T-helper 17 cell (primary cell): ENCODE data around the gene PML. TPM values are rescaled to one million over a fixed set of nuclear protein-coding genes. Genes with fewer than 3 reads are reported as not detected.
"Not testable (repeated sequence)": the region's sequence is repeated elsewhere in the genome, so short reads cannot be mapped to it uniquely, and the experiment has no call there.

Experiments used
- ATAC-seq: fragments of 150-1000 bp; cut with Tn5 transposase; 2 replicates; pipeline ENCODE4 v1.10.0; 2021; ENCODE audit warnings: mild to moderate bottlenecking, moderate library complexity
- DNase-seq, 3 donors: peaks; one replicate each; pipeline versions ENCODE4 v3.0.0 to v3.0.0-alpha.2; 2020 to 2021
- H3K9me3 ChIP-seq: one replicate; pipeline ENCODE4 v1.7.0; 2013; ENCODE audit warnings: low read length, mild to moderate bottlenecking; ENCODE audit not compliant: control insufficient read depth, poor library complexity, severe bottlenecking
- H3K27ac Mint-ChIP-seq: one replicate; pipeline ENCODE4 v1.8.0; 2022; ENCODE audit warnings: mild to moderate bottlenecking, moderate library complexity, mixed read lengths
- H3K27me3 Mint-ChIP-seq: one replicate; pipeline ENCODE4 v1.8.0; 2022; ENCODE audit warnings: mixed read lengths
- H3K36me3 Mint-ChIP-seq: one replicate; pipeline ENCODE4 v1.8.0; 2022; ENCODE audit warnings: low read depth, mixed read lengths
- H3K4me1 Mint-ChIP-seq: one replicate; pipeline ENCODE4 v1.8.0; 2022; ENCODE audit warnings: mild to moderate bottlenecking, mixed read lengths
- H3K4me3 Mint-ChIP-seq: one replicate; pipeline ENCODE4 v1.8.0; 2022; ENCODE audit warnings: mild to moderate bottlenecking, moderate library complexity, mixed read lengths
- total RNA-seq, 4 donors: library from RNA in 2 of 4; stranded (reverse) in 2 of 4; gene quantifications; one replicate each; pipeline ENCODE4 v1.2.3 and lab custom pipeline; 2022 to 2026

Gene PML
- total RNA-seq, 2 donors from 2014 or later: 47.6 to 52.6 TPM

GRCh38 chr15:73952913-73953750 lies 41.4 kb upstream of the PML start:
- no peaks in the 10 kb centered on the region for H3K27me3 Mint-ChIP-seq
- H3K36me3 Mint-ChIP-seq: no peaks in the 10 kb centered on the region
- H3K27ac Mint-ChIP-seq: no peak overlapping the region
- H3K4me1 Mint-ChIP-seq: peaks cover 15% of the 10 kb centered on the region
- H3K4me3 Mint-ChIP-seq: no peak overlapping the region
- no peaks in the 10 kb centered on the region for H3K9me3 ChIP-seq
- no peak for ATAC-seq
- DNase-seq: no peak

GRCh38 chr15:73954188-73955145 lies 40.0 kb upstream of the PML start:
- Mint-ChIP-seq H3K4me3 (peak overlapping the region; percentile 43), H3K4me1 (peaks cover 23% of the 10 kb centered on the region), H3K36me3 (no peaks in the 10 kb centered on the region), H3K27me3 (no peaks in the 10 kb centered on the region), H3K27ac (peak overlapping the region; percentile 82)
- H3K9me3 ChIP-seq: no peaks in the 10 kb centered on the region
- ATAC-seq: no peak
- no peak for DNase-seq

- Mint-ChIP-seq H3K4me1 (peaks cover 27% of the 10 kb centered on the region), H3K27me3 (no peaks in the 10 kb centered on the region), H3K4me3 (no peak overlapping the region), H3K27ac (no peak overlapping the region), H3K36me3 (no peaks in the 10 kb centered on the region)
- no peak for DNase-seq
- no peak for ATAC-seq
- no peaks in the 10 kb centered on the region for H3K9me3 ChIP-seq
These were observed 39.2 kb upstream of the PML start for GRCh38 chr15:73955326-73955725.

- ATAC-seq (no peak), DNase-seq (no peak)
- Mint-ChIP-seq H3K27ac (no peak overlapping the region), H3K36me3 (no peaks in the 10 kb centered on the region), H3K4me1 (peaks cover 23% of the 10 kb centered on the region), H3K4me3 (no peak overlapping the region), H3K27me3 (no peaks in the 10 kb centered on the region)
- H3K9me3 ChIP-seq: no peaks in the 10 kb centered on the region
These were observed 38.4 kb upstream of the PML start for GRCh38 chr15:73955861-73956742.

GRCh38 chr15:73956743-73957135 lies 37.8 kb upstream of the PML start:
- Mint-ChIP-seq H3K4me1 (peaks cover 20% of the 10 kb centered on the region), H3K27me3 (no peaks in the 10 kb centered on the region), H3K36me3 (no peaks in the 10 kb centered on the region), H3K4me3 (no peak overlapping the region), H3K27ac (peak overlapping the region; percentile 80)
- no peak for DNase-seq
- ATAC-seq: no peak
- no peaks in the 10 kb centered on the region for H3K9me3 ChIP-seq

- Mint-ChIP-seq H3K36me3 (no peaks in the 10 kb centered on the region), H3K27ac (peak overlapping the region; percentile 80), H3K4me1 (peaks cover 20% of the 10 kb centered on the region), H3K4me3 (no peak overlapping the region), H3K27me3 (no peaks in the 10 kb centered on the region)
- no peaks in the 10 kb centered on the region for H3K9me3 ChIP-seq
- DNase-seq (no peak), ATAC-seq (no peak)
These were observed 37.2 kb upstream of the PML start for GRCh38 chr15:73957276-73957675.

GRCh38 chr15:73957785-73958184 lies 36.7 kb upstream of the PML start:
- no peaks in the 10 kb centered on the region for H3K9me3 ChIP-seq
- peaks cover 20% of the 10 kb centered on the region for H3K4me1 Mint-ChIP-seq
- no peaks in the 10 kb centered on the region for H3K27me3 Mint-ChIP-seq
- no peak for ATAC-seq
- no peak for DNase-seq
- H3K27ac Mint-ChIP-seq: peak overlapping the region; percentile 80
- H3K4me3 Mint-ChIP-seq: no peak overlapping the region
- H3K36me3 Mint-ChIP-seq: no peaks in the 10 kb centered on the region

- Mint-ChIP-seq H3K4me1 (peaks cover 20% of the 10 kb centered on the region), H3K27me3 (no peaks in the 10 kb centered on the region), H3K27ac (peak overlapping the region; percentile 79), H3K4me3 (no peak overlapping the region), H3K36me3 (no peaks in the 10 kb centered on the region)
- no peak for DNase-seq
- peak; percentile 96 for ATAC-seq
- no peaks in the 10 kb centered on the region for H3K9me3 ChIP-seq
These were observed 35.4 kb upstream of the PML start for GRCh38 chr15:73959012-73959581.

- no peak for DNase-seq
- no peak overlapping the region for H3K4me3 Mint-ChIP-seq
- no peaks in the 10 kb centered on the region for H3K27me3 Mint-ChIP-seq
- no peaks in the 10 kb centered on the region for H3K9me3 ChIP-seq
- peak overlapping the region; percentile 79 for H3K27ac Mint-ChIP-seq
- ATAC-seq: no peak
- H3K36me3 Mint-ChIP-seq: no peaks in the 10 kb centered on the region
- peaks cover 22% of the 10 kb centered on the region for H3K4me1 Mint-ChIP-seq
These were observed 34.7 kb upstream of the PML start for GRCh38 chr15:73959801-73960200.

- peak overlapping the region; percentile 79 for H3K27ac Mint-ChIP-seq
- ATAC-seq, H3K27me3 Mint-ChIP-seq, H3K9me3 ChIP-seq, DNase-seq, H3K36me3 Mint-ChIP-seq: not testable (repeated sequence)
- H3K4me1 Mint-ChIP-seq: peaks cover 29% of the 10 kb centered on the region
- H3K4me3 Mint-ChIP-seq: peak overlapping the region; percentile 39
These were observed 33.9 kb upstream of the PML start for GRCh38 chr15:73960472-73961070.

- DNase-seq: no peak
- no peak for ATAC-seq
- H3K4me3 Mint-ChIP-seq: no peak overlapping the region
- H3K27ac Mint-ChIP-seq: no peak overlapping the region
- H3K36me3 Mint-ChIP-seq: no peaks in the 10 kb centered on the region
- no peaks in the 10 kb centered on the region for H3K27me3 Mint-ChIP-seq
- peaks cover 33% of the 10 kb centered on the region for H3K4me1 Mint-ChIP-seq
- no peaks in the 10 kb centered on the region for H3K9me3 ChIP-seq
These were observed 32.1 kb upstream of the PML start for GRCh38 chr15:73962433-73962832.

GRCh38 chr15:73964736-73965093 lies 29.8 kb upstream of the PML start:
- Mint-ChIP-seq H3K36me3 (no peaks in the 10 kb centered on the region), H3K4me3 (peak overlapping the region; percentile 89), H3K4me1 (peaks cover 22% of the 10 kb centered on the region), H3K27me3 (no peaks in the 10 kb centered on the region), H3K27ac (peak overlapping the region; percentile 82)
- no peaks in the 10 kb centered on the region for H3K9me3 ChIP-seq
- peak; percentile 88 for ATAC-seq
- peak; percentile 75 to 85 (median 77) for DNase-seq
